IMR-90 (cell line): ENCODE measurements around the gene CREB5.

Source experiments
- CHD1 ChIP-seq: IDR thresholded peaks from 2 replicates; pipeline ENCODE4 v1.6.1; 2012; ENCODE audit warnings: low read depth, low read length, improper control_type of control experiment
- POLR2A ChIP-seq: IDR thresholded peaks from 2 replicates; pipeline ENCODE4 v1.6.1; 2012; ENCODE audit warnings: mild to moderate bottlenecking, low read depth, low read length
- TF ChIP-seq, protein P1 (sequence below): conservative IDR thresholded peaks from 2 replicates; pipeline ENCODE4 v1.5.1; 2012; ENCODE audit warnings: mild to moderate bottlenecking, low read depth, low read length, improper control_type of control experiment

DNA sequence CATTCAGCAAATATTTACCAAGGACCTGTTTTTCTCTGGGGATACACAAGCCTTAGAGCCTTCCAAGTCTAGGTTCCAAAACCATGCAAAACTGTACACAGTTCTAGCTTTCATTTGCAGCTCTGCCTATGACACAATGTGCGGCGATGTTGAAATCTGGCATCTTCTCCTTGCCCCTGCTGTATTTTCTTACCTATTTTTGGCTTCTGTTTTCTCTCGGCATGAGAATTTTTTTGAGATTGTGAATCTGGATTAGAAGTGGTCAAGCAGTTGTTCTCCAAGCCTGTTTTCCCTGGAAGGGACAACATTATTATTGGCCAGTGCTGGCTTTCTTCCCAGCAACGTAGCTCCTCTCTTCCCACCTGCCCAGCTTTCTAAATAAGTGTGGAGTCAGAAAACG lies 176.3 kb downstream of the CREB5 start:
- TF ChIP-seq POLR2A = no peak
- TF ChIP-seq CHD1 = no peak
- TF ChIP-seq, protein P1, sequence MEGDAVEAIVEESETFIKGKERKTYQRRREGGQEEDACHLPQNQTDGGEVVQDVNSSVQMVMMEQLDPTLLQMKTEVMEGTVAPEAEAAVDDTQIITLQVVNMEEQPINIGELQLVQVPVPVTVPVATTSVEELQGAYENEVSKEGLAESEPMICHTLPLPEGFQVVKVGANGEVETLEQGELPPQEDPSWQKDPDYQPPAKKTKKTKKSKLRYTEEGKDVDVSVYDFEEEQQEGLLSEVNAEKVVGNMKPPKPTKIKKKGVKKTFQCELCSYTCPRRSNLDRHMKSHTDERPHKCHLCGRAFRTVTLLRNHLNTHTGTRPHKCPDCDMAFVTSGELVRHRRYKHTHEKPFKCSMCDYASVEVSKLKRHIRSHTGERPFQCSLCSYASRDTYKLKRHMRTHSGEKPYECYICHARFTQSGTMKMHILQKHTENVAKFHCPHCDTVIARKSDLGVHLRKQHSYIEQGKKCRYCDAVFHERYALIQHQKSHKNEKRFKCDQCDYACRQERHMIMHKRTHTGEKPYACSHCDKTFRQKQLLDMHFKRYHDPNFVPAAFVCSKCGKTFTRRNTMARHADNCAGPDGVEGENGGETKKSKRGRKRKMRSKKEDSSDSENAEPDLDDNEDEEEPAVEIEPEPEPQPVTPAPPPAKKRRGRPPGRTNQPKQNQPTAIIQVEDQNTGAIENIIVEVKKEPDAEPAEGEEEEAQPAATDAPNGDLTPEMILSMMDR = no peak
